Skeletal muscle tissue (tissue), 4 donors: ENCODE measurements around the gene AKAP9. TPM values are rescaled to one million over a fixed set of nuclear protein-coding genes. Genes with fewer than 3 reads are reported as not detected.
"Not testable (repeated sequence)": the region's sequence is repeated elsewhere in the genome, so short reads cannot be mapped to it uniquely, and the experiment has no call there.

Experiments used
- H3K27ac ChIP-seq: one replicate; pipeline ENCODE4 v1.7.0; 2013; ENCODE audit warnings: mild to moderate bottlenecking, low read depth, low read length, inconsistent platforms
- H3K27me3 ChIP-seq, 3 donors: one replicate each; pipeline ENCODE4 v1.7.0; 2013; ENCODE audit warnings: low read length in 3 of 3; ENCODE audit not compliant: control insufficient read depth in 3 of 3, insufficient read depth in 3 of 3
- H3K36me3 ChIP-seq, 3 donors: one replicate each; pipeline ENCODE4 v1.7.0; 2013; ENCODE audit warnings: low read length in 3 of 3; ENCODE audit not compliant: control insufficient read depth in 3 of 3, insufficient read depth in 3 of 3
- H3K4me1 ChIP-seq, 3 donors: one replicate each; pipeline ENCODE4 v1.7.0; 2013; ENCODE audit warnings: low read length in 3 of 3, mild to moderate bottlenecking in 3 of 3; ENCODE audit not compliant: control insufficient read depth in 3 of 3, insufficient read depth in 3 of 3
- H3K4me3 ChIP-seq, 3 donors: one replicate each; pipeline ENCODE4 v1.7.0; 2013; ENCODE audit warnings: low read length in 3 of 3
- H3K9ac ChIP-seq, 3 donors: one replicate each; pipeline ENCODE4 v1.7.0; 2013; ENCODE audit warnings: low read length in 3 of 3, mild to moderate bottlenecking in 3 of 3, moderate library complexity in 2 of 3, low read depth in 1 of 3
- H3K9me3 ChIP-seq, 3 donors: one replicate each; pipeline ENCODE4 v1.7.0; 2013; ENCODE audit warnings: low read length in 3 of 3; ENCODE audit not compliant: control insufficient read depth in 3 of 3
- total RNA-seq: library from RNA; depleted of rRNA; stranded (reverse); fragments of >200 nt; gene quantifications from one replicate; pipeline ENCODE4 v1.2.3, GENCODE V29; 2014
- donor health status: Osteomylitis.

Gene AKAP9
- total RNA-seq, 1 donor from 2014 or later, result 57.9 TPM

DNA sequence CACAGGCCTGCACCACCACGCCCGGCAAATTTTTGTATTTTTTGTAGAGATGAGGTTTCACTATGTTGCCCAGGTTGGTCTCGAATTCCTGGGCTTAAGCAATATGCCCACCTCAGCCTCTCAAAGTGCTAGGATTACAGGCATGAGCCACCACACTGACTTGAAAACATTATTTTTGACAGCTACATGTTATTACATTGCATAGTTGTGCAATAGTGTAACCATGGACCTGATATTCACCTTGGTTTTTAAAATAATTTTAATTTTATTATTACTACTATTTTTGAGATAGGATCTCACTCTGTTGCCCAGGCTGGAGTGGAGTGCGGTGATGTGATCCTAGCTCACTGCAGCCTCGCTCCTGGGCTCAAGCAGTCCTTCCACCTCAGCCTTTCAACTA is 18.4 kb downstream of the AKAP9 start:
- no peak overlapping the region for H3K4me3 ChIP-seq
- no peaks in the 10 kb centered on the region for H3K9me3 ChIP-seq
- H3K27me3 ChIP-seq, result no peaks in the 10 kb centered on the region
- peaks cover 0 to 6% (median 5%) of the 10 kb centered on the region in 3 donors for H3K4me1 ChIP-seq
- no peaks in the 10 kb centered on the region for H3K36me3 ChIP-seq
- H3K9ac ChIP-seq, result no peak overlapping the region
- no peak overlapping the region for H3K27ac ChIP-seq

DNA sequence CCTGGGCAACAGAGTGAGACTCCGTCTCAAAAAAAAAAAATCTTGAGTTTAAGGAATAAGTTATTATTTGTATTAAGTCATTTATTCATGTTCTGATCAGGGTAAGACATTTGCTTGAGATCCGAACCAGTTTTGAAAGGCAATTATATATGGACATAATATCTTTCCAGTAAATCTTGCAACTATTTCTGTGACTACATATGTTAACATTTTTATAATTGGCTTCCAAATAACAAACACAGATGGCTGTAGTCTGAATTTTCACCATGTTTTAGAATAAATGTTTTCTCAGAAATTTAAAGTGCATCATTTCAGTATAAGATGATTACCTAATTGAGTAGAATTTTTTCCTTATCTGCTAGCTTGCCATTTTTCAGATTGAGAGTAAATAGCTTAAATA is 21.2 kb downstream of the AKAP9 start:
- no peaks in the 10 kb centered on the region for H3K9me3 ChIP-seq
- H3K4me3 ChIP-seq, result no peak overlapping the region
- no peak overlapping the region for H3K9ac ChIP-seq
- H3K4me1 ChIP-seq, result peaks cover 0 to 6% (median 5%) of the 10 kb centered on the region in 3 donors
- H3K27me3 ChIP-seq, result no peaks in the 10 kb centered on the region
- H3K36me3 ChIP-seq, result no peaks in the 10 kb centered on the region
- no peak overlapping the region for H3K27ac ChIP-seq

DNA sequence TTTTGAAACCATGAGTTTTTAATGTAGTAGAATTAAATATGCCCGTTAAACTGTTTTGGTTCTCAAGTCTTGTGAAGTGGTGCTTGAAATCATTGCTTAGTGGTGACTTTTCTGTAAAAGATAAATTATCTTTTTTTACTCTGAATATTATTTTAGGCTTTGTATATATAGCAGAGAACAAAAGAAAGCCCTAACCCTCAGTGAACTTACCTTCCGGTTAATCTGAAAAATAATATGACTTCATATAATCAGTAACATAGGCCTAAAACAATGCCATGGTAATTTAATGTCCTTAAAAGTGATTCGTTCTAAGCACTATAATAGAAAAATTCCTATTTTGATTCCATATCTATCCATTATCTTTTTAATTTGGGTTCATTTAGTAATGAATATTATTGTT is 21.8 kb downstream of the AKAP9 start:
- H3K36me3 ChIP-seq, result no peaks in the 10 kb centered on the region
- peaks cover 0 to 6% (median 5%) of the 10 kb centered on the region in 3 donors for H3K4me1 ChIP-seq
- no peaks in the 10 kb centered on the region for H3K9me3 ChIP-seq
- H3K4me3 ChIP-seq, result no peak overlapping the region
- no peak overlapping the region for H3K9ac ChIP-seq
- H3K27me3 ChIP-seq, result no peaks in the 10 kb centered on the region
- no peak overlapping the region for H3K27ac ChIP-seq

DNA sequence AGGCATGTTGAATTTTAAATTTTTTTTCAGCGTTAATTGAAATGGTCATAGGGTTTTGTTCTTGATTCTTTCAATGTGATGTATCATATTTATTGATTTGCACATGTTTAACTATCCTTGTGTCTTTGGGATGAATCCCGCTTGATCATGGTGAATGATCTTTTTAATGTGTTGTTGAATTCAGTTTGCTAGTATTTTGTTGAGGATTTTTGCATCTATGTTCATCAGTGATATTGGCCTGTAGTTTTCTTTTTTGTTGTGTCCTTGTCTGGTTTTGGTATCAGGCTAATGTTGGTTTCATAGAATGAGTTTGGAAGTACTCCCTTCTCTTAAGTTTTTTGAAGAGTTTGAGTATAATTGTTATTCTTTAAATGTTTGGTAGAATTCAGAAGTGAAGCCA is 26.9 kb downstream of the AKAP9 start:
- not testable (repeated sequence) for H3K27ac ChIP-seq, H3K27me3 ChIP-seq, H3K4me1 ChIP-seq, H3K9me3 ChIP-seq, H3K9ac ChIP-seq, H3K36me3 ChIP-seq, H3K4me3 ChIP-seq

DNA sequence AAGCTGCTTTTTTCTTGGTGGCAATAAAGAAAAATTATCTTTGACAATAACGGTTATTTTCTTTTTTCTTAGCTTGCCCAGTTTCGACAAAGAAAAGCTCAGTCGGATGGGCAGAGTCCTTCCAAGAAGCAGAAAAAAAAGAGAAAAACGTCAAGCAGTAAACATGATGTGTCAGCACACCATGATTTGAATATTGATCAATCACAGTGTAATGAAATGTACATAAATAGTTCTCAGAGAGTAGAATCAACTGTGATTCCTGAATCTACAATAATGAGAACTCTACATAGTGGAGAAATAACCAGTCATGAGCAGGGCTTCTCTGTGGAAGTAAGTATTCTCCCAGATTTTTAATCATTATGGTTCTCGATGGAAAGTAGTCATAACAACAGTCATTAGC is 33.0 kb downstream of the AKAP9 start:
- Histone ChIP-seq H3K4me3 (no peak overlapping the region), H3K27ac (no peak overlapping the region), H3K9me3 (no peaks in the 10 kb centered on the region), H3K4me1 (peaks cover 4 to 10% (median 6%) of the 10 kb centered on the region in 3 donors), H3K27me3 (no peaks in the 10 kb centered on the region), H3K36me3 (peaks cover 3 to 5% (median 4%) of the 10 kb centered on the region in 3 donors), H3K9ac (no peak overlapping the region)

DNA sequence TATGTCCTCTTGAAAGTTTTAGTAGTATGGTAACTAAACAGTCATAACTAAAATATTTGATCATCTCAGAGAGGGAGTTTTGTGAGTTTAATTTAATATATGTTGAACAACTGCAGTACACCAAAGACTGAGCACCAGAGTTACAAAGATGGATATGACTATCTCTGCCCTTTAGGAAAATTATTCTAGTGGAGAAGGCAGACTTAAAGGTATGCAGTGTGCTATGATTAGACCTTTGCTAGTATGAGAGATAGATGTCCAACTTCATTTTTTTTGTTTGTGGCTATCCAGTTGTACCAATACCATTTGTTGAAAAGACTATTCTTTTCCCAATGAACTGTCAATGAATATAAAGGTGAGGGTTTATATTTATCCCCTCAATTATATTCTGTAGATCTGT is 33.4 kb downstream of the AKAP9 start:
- Histone ChIP-seq H3K9me3 (no peaks in the 10 kb centered on the region), H3K4me1 (peaks cover 4 to 8% (median 5%) of the 10 kb centered on the region in 3 donors), H3K9ac (no peak overlapping the region), H3K4me3 (no peak overlapping the region), H3K27me3 (no peaks in the 10 kb centered on the region), H3K36me3 (peaks cover 4 to 5% (median 5%) of the 10 kb centered on the region in 3 donors), H3K27ac (no peak overlapping the region)

DNA sequence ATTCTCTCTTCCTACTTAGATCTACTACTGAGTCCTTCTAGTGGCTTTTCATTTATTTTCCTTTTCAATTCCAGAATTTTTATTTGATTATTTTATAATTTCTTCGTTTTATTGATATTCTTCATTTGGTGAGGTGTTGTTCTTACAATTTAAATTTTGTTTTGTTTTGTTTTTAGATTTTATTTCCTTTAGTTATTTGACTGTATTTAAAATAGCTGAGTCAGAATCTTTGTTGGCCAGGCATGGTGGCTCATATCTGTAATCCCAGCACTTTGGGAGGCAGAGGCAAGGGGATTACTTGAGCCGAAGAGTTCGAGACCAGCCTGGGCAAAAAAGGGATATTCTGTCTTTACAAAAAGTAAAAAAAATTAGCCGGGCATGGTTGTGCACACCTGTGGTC is 36.1 kb downstream of the AKAP9 start:
- Histone ChIP-seq H3K36me3 (peaks cover 4 to 10% (median 8%) of the 10 kb centered on the region in 3 donors), H3K4me3 (no peak overlapping the region), H3K27ac (no peak overlapping the region), H3K27me3 (no peaks in the 10 kb centered on the region), H3K9me3 (no peaks in the 10 kb centered on the region), H3K9ac (no peak overlapping the region), H3K4me1 (peaks cover 2 to 4% (median 4%) of the 10 kb centered on the region in 3 donors)

DNA sequence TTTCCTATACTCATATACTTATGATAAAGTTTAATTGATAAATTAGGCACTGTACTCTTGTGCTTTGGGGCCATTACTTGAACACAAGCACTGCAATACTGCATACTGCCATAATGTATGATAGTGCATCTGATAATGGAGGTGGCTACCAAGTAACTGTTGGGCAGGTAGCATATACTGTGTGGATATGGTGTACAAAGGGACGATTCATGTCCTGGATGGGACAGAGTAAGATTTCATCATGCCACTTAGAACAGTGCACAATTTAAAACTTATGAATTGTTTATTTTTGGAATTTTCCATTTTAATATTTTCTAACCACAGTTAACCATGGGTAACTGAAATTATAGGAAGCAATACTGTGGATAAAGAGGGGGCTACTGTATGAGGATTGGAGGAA is 38.9 kb downstream of the AKAP9 start:
- no peak overlapping the region for H3K9ac ChIP-seq
- H3K9me3 ChIP-seq, result no peaks in the 10 kb centered on the region
- no peaks in the 10 kb centered on the region for H3K4me1 ChIP-seq
- H3K4me3 ChIP-seq, result no peak overlapping the region
- no peak overlapping the region for H3K27ac ChIP-seq
- H3K27me3 ChIP-seq, result no peaks in the 10 kb centered on the region
- peaks cover 4 to 10% (median 8%) of the 10 kb centered on the region in 3 donors for H3K36me3 ChIP-seq

DNA sequence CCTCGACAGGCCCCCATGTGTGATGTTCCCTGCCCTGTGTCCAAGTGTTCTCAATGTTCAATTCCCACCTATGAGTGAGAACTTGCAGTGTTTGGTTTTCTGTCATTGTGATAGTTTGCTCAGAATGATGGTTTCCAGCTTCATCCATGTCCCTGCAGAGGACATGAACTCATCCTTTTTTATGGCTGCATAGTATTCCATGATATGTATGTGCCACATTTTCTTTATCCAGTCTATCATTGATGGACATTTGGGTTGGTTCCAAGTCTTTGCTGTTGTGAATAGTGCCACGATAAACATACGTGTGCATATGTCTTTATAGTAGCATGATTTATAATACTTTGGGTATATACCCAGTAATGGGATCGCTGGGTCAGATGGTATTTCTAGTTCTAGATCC is 41.7 kb downstream of the AKAP9 start:
- H3K27me3 ChIP-seq, H3K4me1 ChIP-seq, H3K4me3 ChIP-seq, H3K36me3 ChIP-seq, H3K27ac ChIP-seq, H3K9me3 ChIP-seq, H3K9ac ChIP-seq: not testable (repeated sequence)

DNA sequence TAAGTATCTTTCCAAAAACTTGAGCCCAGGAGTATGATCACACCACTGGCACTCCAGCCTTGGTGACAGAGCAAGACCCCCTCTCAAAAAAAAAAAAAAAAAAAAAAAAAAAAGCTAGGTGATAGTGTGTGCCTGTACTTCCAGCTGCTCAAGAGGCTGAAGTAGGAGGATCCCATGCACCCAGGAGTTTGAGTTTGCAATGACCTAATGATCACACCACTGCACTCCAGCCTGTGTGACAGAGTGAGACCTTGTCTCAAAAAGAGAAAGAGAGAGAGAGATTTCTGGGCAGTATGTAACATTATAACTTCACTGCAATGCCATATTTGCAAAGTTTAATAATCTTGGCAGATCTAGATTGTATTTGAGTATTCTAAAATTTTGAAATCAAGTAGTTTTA is 47.6 kb downstream of the AKAP9 start:
- H3K27ac ChIP-seq, result no peak overlapping the region
- H3K36me3 ChIP-seq, result peaks cover 1 to 7% (median 2%) of the 10 kb centered on the region in 3 donors
- H3K4me3 ChIP-seq, result no peak overlapping the region
- H3K9ac ChIP-seq, result no peak overlapping the region
- no peaks in the 10 kb centered on the region for H3K27me3 ChIP-seq
- H3K4me1 ChIP-seq, result no peaks in the 10 kb centered on the region
- H3K9me3 ChIP-seq, result no peaks in the 10 kb centered on the region

DNA sequence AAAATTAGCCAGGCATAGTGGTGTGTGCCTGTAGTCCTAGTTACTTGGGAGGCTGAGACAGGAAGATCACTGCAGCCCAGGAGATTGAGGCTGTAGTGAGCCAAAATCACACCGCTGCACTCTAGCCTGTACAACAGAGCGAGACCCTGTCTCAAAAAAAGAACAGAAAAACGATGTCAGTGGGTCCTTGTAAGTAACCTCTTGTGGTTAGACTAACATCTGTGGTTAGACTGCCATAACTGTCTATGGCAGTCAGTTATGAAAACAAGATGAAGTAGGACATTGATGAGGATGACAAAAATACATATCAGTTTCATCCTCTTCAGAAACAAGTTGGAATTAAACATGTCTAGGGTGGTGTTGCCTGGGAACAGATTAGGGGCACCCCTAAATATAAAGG is 53.3 kb downstream of the AKAP9 start:
- Histone ChIP-seq H3K36me3 (peaks cover 20 to 48% (median 37%) of the 10 kb centered on the region in 3 donors), H3K4me3 (no peak overlapping the region), H3K9me3 (no peaks in the 10 kb centered on the region), H3K4me1 (no peaks in the 10 kb centered on the region), H3K27me3 (no peaks in the 10 kb centered on the region), H3K27ac (no peak overlapping the region), H3K9ac (no peak overlapping the region)
